OCI-LY3 (cell line): Measurements from ENCODE around the gene KLHL21.

Experiments
- EZH2phosphoT487 ChIP-seq: fragments of 200-600 bp; shearing (Covaris generic); IDR thresholded peaks from 2 replicates; pipeline ENCODE4 v1.6.1; 2018; ENCODE audit warnings: antibody characterized with exemption, mixed run types, low read depth
- TF ChIP-seq, protein P1 (sequence below): fragments of 200-600, 300-600 bp; sonication (generic); IDR thresholded peaks from 2 replicates; pipeline ENCODE4 v1.5.1; 2014; ENCODE audit warnings: antibody characterized with exemption, low read length, low read depth

DNA sequence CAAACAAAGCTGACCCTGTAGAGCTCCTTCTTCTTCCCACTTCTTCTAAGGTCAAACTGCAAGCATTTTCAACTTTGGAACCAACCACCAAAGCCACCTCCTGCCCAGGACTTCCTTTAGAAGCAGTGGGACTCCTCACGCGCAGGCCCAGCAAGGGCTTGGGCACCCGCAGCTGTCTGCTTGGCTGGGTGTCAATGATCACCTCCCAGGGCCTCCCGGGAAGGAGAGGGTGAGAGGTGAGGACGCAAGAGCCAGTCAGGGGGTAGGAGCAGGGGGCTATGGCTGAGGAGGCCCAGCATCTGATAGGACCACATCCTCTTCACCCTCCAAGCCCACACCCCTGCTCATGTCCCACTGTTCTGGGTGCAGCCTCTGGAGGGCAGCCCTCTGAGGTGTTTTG is 10.2 kb downstream of the KLHL21 start:
- TF ChIP-seq, protein P1, sequence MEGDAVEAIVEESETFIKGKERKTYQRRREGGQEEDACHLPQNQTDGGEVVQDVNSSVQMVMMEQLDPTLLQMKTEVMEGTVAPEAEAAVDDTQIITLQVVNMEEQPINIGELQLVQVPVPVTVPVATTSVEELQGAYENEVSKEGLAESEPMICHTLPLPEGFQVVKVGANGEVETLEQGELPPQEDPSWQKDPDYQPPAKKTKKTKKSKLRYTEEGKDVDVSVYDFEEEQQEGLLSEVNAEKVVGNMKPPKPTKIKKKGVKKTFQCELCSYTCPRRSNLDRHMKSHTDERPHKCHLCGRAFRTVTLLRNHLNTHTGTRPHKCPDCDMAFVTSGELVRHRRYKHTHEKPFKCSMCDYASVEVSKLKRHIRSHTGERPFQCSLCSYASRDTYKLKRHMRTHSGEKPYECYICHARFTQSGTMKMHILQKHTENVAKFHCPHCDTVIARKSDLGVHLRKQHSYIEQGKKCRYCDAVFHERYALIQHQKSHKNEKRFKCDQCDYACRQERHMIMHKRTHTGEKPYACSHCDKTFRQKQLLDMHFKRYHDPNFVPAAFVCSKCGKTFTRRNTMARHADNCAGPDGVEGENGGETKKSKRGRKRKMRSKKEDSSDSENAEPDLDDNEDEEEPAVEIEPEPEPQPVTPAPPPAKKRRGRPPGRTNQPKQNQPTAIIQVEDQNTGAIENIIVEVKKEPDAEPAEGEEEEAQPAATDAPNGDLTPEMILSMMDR = no peak
- TF ChIP-seq EZH2phosphoT487 = no peak
